ENCODE data around the gene TNFSF11. TPM values are rescaled to one million over a fixed set of nuclear protein-coding genes. Genes with fewer than 3 reads are reported as not detected.
A peak's percentile ranks its signal among the peaks of the same experiment; 100 is the strongest.

Gene TNFSF11
- total RNA-seq, 1 donor from 2014 or later, result 0.48 TPM

- no peak for DNase-seq (ENCODE audit: low spot score)
Measured at GRCh38 chr13:42652642-42653415, 78.9 kb downstream of the TNFSF11 start.

DNA sequence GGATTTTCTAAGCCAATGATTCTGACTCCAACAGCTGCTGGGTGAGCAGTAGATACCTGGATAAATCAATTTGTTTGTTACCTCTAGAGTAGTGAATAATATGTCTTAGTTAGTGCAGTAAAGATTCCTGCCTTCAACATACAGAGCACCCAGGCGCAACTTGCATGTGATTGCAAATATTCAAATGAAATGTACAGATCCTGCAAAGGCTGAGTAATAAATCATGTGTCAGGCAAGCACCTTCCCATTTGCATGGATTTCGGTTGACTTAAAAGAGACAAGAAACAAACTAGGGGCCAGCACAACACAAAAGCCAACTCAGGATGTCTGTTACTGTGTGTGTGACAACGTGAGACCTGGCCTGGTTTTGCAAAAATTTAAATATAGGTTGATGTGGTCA is 79.7 kb downstream of the TNFSF11 start:
- DNase-seq (ENCODE audit: low spot score), result no peak

DNA sequence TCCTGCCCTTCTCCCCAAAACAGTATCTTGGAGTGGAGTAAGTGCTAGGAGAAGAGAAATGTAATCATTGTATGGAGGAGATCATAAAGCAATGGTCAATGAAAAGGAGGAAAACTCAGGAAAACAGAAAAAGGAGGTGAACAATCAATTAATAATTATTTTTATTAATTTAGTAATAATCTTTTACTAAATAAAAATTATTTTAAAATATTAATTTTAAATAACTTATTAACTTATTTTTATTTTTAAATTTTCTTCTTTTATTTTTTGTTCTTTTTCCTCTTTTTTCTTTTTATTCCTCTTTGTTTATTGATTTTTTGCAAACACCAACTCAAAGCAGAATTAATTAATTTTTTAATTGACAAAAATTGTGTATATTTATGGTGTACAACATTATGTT is 80.3 kb downstream of the TNFSF11 start:
- DNase-seq (ENCODE audit: low spot score), result no peak

DNA sequence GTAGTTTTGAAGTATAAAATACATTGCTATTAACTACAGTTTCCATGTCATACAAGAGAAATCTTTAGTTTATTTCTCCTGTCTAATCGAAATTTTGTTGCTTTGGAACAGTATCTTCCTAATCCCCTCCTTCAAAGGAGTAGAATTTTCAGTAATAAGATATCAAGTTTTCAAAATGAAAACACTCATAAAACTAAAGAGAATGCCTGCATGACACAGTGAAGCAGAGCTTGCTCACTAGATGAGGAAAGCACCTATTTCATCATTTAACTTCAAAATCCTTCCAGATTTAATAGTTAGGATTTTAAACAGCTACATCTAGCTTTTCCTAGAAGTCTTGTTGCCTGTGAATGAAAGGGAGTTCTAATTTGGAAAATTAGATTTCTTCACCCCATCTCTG is 80.8 kb downstream of the TNFSF11 start:
- DNase-seq (ENCODE audit: low spot score), result peak; percentile 84

GRCh38 chr13:42656161-42656560 is 82.2 kb downstream of the TNFSF11 start:
- DNase-seq (ENCODE audit: low spot score), result peak; percentile 55

DNA sequence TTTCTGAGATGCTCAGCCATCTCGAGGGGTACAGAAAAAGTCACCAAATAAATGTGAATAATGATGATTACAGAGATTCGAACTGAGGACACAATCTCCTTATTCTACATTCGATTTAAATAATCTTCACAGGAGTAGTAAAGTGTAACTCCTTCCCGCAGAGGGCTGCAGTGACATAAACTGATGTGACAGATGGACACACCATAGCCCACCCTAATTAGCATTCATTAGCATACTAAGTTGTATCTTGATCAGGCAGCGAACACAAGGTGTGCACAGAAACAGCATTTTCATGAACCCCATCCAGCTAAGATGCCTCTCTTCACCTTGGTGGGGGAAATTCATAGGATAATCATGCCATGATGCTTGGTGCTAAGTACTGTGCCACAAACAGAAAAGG is 83.0 kb downstream of the TNFSF11 start:
- no peak for DNase-seq (ENCODE audit: low spot score)

Other genes with a start within 250 kb of the TNFSF11 start
- gene FAM216B, start 207.4 kb downstream of the TNFSF11 start, total RNA-seq (ENCODE audit: insufficient read depth, low replicate concordance), result 1.2 TPM

All from umbilical cord (tissue), 2 donors.